ENCODE data around the gene CCR2.

CCR2 gene

GRCh38 chr3:46361408-46362283 lies 7.7 kb downstream of the CCR2 start:
- peaks cover 19% of the 10 kb centered on the region for H3K36me3 Mint-ChIP-seq (ENCODE audit: low read depth)
- peaks cover 30% of the 10 kb centered on the region for H3K4me1 Mint-ChIP-seq (ENCODE audit: low read depth)
- H3K4me3 Mint-ChIP-seq = no peak overlapping the region
- H3K9me3 Mint-ChIP-seq = no peaks in the 10 kb centered on the region
- H3K27ac Mint-ChIP-seq = peak overlapping the region; percentile 18
- peaks cover 78% of the 10 kb centered on the region for H3K27me3 Mint-ChIP-seq (ENCODE audit: low read depth)
- no peak for DNase-seq (ENCODE audit: low spot score)

- Mint-ChIP-seq H3K4me3 (no peak overlapping the region), H3K4me1 (ENCODE audit: low read depth) (peaks cover 41% of the 10 kb centered on the region), H3K9me3 (no peaks in the 10 kb centered on the region), H3K27ac (no peak overlapping the region), H3K36me3 (ENCODE audit: low read depth) (peaks cover 8% of the 10 kb centered on the region), H3K27me3 (ENCODE audit: low read depth) (peaks cover 63% of the 10 kb centered on the region)
- no peak for DNase-seq (ENCODE audit: low spot score)
Measured at GRCh38 chr3:46365041-46365440, 11.1 kb downstream of the CCR2 start.

GRCh38 chr3:46365737-46366524 lies 12.0 kb downstream of the CCR2 start:
- Mint-ChIP-seq H3K27me3 (ENCODE audit: low read depth) (peaks cover 57% of the 10 kb centered on the region), H3K4me3 (no peak overlapping the region), H3K27ac (no peak overlapping the region), H3K9me3 (no peaks in the 10 kb centered on the region), H3K36me3 (ENCODE audit: low read depth) (peaks cover 8% of the 10 kb centered on the region), H3K4me1 (ENCODE audit: low read depth) (peaks cover 45% of the 10 kb centered on the region)
- no peak for DNase-seq (ENCODE audit: low spot score)

DNA sequence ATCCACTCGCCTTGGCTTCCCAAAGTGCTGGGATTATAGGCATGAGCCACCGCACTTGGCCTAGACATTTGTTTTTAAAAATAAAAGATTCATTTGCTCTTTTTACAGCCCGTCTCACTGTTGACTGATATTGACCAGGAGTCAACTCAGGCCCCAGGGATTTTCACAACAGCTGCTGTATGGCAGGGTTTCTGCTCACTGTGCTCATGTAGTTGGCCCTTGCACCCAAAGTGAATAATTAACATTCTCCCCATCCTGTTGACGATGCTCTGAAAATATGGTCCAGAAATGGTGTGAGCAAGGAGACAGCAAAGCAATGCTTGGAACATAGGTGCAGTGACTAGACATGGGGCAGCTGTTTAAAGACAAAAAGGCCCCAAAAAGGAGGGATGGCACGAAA lies 13.9 kb downstream of the CCR2 start:
- H3K4me3 Mint-ChIP-seq = no peak overlapping the region
- H3K27ac Mint-ChIP-seq = no peak overlapping the region
- peaks cover 57% of the 10 kb centered on the region for H3K4me1 Mint-ChIP-seq (ENCODE audit: low read depth)
- DNase-seq (ENCODE audit: low spot score) = no peak
- H3K9me3 Mint-ChIP-seq = no peaks in the 10 kb centered on the region
- peaks cover 52% of the 10 kb centered on the region for H3K27me3 Mint-ChIP-seq (ENCODE audit: low read depth)
- H3K36me3 Mint-ChIP-seq (ENCODE audit: low read depth) = peaks cover 6% of the 10 kb centered on the region

GRCh38 chr3:46368569-46368968 lies 14.7 kb downstream of the CCR2 start:
- peak; percentile 21 for DNase-seq (ENCODE audit: low spot score)
- Mint-ChIP-seq H3K27ac (peak overlapping the region; percentile 19), H3K4me3 (no peak overlapping the region), H3K27me3 (ENCODE audit: low read depth) (peaks cover 55% of the 10 kb centered on the region), H3K36me3 (ENCODE audit: low read depth) (peaks cover 6% of the 10 kb centered on the region), H3K9me3 (no peaks in the 10 kb centered on the region), H3K4me1 (ENCODE audit: low read depth) (peaks cover 56% of the 10 kb centered on the region)

GRCh38 chr3:46369151-46369550 lies 15.2 kb downstream of the CCR2 start:
- Mint-ChIP-seq H3K4me3 (peak overlapping the region; percentile 59), H3K27ac (peak overlapping the region; percentile 84), H3K4me1 (ENCODE audit: low read depth) (peaks cover 53% of the 10 kb centered on the region), H3K36me3 (ENCODE audit: low read depth) (peaks cover 6% of the 10 kb centered on the region), H3K9me3 (no peaks in the 10 kb centered on the region), H3K27me3 (ENCODE audit: low read depth) (peaks cover 53% of the 10 kb centered on the region)
- no peak for DNase-seq (ENCODE audit: low spot score)

DNA sequence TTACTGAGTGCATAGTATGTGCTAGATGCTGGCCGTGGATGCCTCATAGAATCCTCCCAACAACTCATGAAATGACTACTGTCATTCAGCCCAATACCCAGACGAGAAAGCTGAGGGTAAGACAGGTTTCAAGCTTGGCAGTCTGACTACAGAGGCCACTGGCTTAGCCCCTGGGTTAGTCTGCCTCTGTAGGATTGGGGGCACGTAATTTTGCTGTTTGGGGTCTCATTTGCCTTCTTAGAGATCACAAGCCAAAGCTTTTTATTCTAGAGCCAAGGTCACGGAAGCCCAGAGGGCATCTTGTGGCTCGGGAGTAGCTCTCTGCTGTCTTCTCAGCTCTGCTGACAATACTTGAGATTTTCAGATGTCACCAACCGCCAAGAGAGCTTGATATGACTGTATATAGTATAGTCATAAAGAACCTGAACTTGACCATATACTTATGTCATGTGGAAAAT lies 15.8 kb downstream of the CCR2 start:
- H3K9me3 Mint-ChIP-seq = no peaks in the 10 kb centered on the region
- H3K27ac Mint-ChIP-seq = peak overlapping the region; percentile 84
- DNase-seq (ENCODE audit: low spot score) = peak; percentile 65
- H3K4me3 Mint-ChIP-seq = peak overlapping the region; percentile 59
- peaks cover 58% of the 10 kb centered on the region for H3K4me1 Mint-ChIP-seq (ENCODE audit: low read depth)
- H3K36me3 Mint-ChIP-seq (ENCODE audit: low read depth) = peaks cover 8% of the 10 kb centered on the region
- H3K27me3 Mint-ChIP-seq (ENCODE audit: low read depth) = peaks cover 54% of the 10 kb centered on the region

GRCh38 chr3:46370839-46371518 lies 17.1 kb downstream of the CCR2 start, which contains the start of gene CCR5:
Gene CCR5, plus strand, starts transcription at chr3:46370946. Its CDS starts 1,957 bp downstream, at chr3:46372903.
- Mint-ChIP-seq H3K9me3 (no peaks in the 10 kb centered on the region), H3K36me3 (ENCODE audit: low read depth) (peaks cover 8% of the 10 kb centered on the region), H3K4me3 (peak within 1 kb of the TSS; percentile 70), H3K27me3 (ENCODE audit: low read depth) (peaks cover 54% of the 10 kb centered on the region), H3K4me1 (ENCODE audit: low read depth) (peaks cover 63% of the 10 kb centered on the region), H3K27ac (peak within 1 kb of the TSS; percentile 84)
- DNase-seq (ENCODE audit: low spot score) = peak; percentile 54

DNA sequence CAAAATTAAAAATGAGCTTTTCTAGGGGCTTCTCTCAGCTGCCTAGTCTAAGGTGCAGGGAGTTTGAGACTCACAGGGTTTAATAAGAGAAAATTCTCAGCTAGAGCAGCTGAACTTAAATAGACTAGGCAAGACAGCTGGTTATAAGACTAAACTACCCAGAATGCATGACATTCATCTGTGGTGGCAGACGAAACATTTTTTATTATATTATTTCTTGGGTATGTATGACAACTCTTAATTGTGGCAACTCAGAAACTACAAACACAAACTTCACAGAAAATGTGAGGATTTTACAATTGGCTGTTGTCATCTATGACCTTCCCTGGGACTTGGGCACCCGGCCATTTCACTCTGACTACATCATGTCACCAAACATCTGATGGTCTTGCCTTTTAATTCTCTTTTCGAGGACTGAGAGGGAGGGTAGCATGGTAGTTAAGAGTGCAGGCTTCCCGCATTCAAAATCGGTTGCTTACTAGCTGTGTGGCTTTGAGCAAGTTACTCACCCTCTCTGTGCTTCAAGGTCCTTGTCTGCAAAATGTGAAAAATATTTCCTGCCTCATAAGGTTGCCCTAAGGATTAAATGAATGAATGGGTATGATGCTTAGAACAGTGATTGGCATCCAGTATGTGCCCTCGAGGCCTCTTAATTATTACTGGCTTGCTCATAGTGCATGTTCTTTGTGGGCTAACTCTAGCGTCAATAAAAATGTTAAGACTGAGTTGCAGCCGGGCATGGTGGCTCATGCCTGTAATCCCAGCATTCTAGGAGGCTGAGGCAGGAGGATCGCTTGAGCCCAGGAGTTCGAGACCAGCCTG lies 17.8 kb downstream of the CCR2 start:
- H3K9me3 Mint-ChIP-seq = no peaks in the 10 kb centered on the region
- H3K27ac Mint-ChIP-seq = peak overlapping the region; percentile 84
- H3K36me3 Mint-ChIP-seq (ENCODE audit: low read depth) = peaks cover 5% of the 10 kb centered on the region
- H3K4me3 Mint-ChIP-seq = peak overlapping the region; percentile 70
- DNase-seq (ENCODE audit: low spot score) = no peak
- peaks cover 61% of the 10 kb centered on the region for H3K4me1 Mint-ChIP-seq (ENCODE audit: low read depth)
- peaks cover 50% of the 10 kb centered on the region for H3K27me3 Mint-ChIP-seq (ENCODE audit: low read depth)

DNA sequence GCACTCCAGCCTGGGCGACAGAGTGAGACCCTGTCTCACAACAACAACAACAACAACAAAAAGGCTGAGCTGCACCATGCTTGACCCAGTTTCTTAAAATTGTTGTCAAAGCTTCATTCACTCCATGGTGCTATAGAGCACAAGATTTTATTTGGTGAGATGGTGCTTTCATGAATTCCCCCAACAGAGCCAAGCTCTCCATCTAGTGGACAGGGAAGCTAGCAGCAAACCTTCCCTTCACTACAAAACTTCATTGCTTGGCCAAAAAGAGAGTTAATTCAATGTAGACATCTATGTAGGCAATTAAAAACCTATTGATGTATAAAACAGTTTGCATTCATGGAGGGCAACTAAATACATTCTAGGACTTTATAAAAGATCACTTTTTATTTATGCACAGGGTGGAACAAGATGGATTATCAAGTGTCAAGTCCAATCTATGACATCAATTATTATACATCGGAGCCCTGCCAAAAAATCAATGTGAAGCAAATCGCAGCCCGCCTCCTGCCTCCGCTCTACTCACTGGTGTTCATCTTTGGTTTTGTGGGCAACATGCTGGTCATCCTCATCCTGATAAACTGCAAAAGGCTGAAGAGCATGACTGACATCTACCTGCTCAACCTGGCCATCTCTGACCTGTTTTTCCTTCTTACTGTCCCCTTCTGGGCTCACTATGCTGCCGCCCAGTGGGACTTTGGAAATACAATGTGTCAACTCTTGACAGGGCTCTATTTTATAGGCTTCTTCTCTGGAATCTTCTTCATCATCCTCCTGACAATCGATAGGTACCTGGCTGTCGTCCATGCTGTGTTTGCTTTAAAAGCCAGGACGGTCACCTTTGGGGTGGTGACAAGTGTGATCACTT lies 18.8 kb downstream of the CCR2 start:
- Mint-ChIP-seq H3K4me1 (ENCODE audit: low read depth) (peaks cover 60% of the 10 kb centered on the region), H3K9me3 (no peaks in the 10 kb centered on the region), H3K27ac (peak overlapping the region; percentile 16), H3K27me3 (ENCODE audit: low read depth) (peaks cover 53% of the 10 kb centered on the region), H3K4me3 (peak overlapping the region; percentile 50), H3K36me3 (ENCODE audit: low read depth) (peaks cover 4% of the 10 kb centered on the region)
- DNase-seq (ENCODE audit: low spot score) = no peak

DNA sequence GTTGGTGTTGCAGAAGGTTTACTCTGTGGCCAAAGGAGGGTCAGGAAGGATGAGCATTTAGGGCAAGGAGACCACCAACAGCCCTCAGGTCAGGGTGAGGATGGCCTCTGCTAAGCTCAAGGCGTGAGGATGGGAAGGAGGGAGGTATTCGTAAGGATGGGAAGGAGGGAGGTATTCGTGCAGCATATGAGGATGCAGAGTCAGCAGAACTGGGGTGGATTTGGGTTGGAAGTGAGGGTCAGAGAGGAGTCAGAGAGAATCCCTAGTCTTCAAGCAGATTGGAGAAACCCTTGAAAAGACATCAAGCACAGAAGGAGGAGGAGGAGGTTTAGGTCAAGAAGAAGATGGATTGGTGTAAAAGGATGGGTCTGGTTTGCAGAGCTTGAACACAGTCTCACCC lies 20.8 kb downstream of the CCR2 start:
- Mint-ChIP-seq H3K4me3 (no peak overlapping the region), H3K27ac (no peak overlapping the region), H3K27me3 (ENCODE audit: low read depth) (peaks cover 48% of the 10 kb centered on the region), H3K4me1 (ENCODE audit: low read depth) (peaks cover 44% of the 10 kb centered on the region), H3K36me3 (ENCODE audit: low read depth) (peaks cover 2% of the 10 kb centered on the region), H3K9me3 (no peaks in the 10 kb centered on the region)
- no peak for DNase-seq (ENCODE audit: low spot score)

- Mint-ChIP-seq H3K9me3 (no peaks in the 10 kb centered on the region), H3K27ac (no peak overlapping the region), H3K36me3 (ENCODE audit: low read depth) (peaks cover 2% of the 10 kb centered on the region), H3K4me1 (ENCODE audit: low read depth) (peaks cover 42% of the 10 kb centered on the region), H3K4me3 (peak overlapping the region; percentile 8), H3K27me3 (ENCODE audit: low read depth) (peaks cover 50% of the 10 kb centered on the region)
- DNase-seq (ENCODE audit: low spot score) = no peak
Measured at GRCh38 chr3:46375218-46375617, 21.3 kb downstream of the CCR2 start.

Data from T-helper 2 cell treated with Interferon-gamma antibody and Interleukin-4, amounts not matched to agents 5 μg/mL and 100 μg/mL, for 36 hours (primary cell).